Measurements from ENCODE around the gene GOLGA8B.

DNA sequence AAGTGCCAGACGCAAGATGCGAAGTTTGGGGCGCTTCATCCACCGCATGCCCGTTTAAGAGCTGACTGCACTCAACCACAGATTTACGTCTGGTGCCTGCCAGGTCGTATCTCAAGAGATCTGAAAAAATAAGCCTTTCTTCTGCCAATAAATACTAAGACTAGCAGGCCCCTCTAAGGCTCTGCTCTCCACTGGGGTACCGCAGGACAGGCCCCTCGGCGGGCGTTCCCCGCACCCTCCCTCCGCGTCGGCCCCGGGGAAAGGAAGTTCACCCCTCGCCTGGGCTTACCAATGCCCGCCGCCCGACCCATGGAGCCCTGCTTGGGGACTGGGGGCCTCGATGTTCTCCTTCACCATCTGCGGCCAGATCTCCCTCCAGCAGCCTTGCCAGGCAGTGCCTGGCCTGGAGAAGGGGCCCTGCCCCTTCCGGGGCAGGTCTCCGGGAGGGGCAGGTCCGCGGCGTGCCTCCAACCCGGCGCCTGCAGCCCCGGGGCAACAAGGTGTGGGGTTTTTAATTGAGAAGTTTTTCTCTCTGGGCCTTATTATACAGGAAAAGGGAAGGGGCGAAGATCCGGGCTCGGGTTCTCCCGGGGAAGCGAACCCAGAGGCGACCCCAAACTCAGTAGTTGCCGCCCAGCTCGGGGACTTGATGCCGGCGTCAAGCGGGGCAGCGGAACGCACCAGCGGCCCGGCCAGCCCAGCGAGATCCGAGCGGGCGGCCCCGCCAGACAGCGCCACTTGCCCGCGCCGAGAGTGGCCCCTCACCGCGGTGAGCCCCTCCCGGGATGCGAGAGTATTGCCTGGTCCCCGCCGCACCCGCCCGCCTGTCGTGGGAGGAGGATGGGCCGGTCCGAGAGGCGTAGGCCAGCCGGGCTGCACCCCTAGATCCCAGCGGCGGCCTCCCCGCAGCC, 735 bp downstream of the GOLGA8B start:
- TF ChIP-seq POLR2A (IDR thresholded peaks at IDR 0.05), result peak in 1 of 4 donors; percentile 45
- TF ChIP-seq, protein P1, sequence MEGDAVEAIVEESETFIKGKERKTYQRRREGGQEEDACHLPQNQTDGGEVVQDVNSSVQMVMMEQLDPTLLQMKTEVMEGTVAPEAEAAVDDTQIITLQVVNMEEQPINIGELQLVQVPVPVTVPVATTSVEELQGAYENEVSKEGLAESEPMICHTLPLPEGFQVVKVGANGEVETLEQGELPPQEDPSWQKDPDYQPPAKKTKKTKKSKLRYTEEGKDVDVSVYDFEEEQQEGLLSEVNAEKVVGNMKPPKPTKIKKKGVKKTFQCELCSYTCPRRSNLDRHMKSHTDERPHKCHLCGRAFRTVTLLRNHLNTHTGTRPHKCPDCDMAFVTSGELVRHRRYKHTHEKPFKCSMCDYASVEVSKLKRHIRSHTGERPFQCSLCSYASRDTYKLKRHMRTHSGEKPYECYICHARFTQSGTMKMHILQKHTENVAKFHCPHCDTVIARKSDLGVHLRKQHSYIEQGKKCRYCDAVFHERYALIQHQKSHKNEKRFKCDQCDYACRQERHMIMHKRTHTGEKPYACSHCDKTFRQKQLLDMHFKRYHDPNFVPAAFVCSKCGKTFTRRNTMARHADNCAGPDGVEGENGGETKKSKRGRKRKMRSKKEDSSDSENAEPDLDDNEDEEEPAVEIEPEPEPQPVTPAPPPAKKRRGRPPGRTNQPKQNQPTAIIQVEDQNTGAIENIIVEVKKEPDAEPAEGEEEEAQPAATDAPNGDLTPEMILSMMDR (IDR thresholded peaks at IDR 0.05), result no peak
